GM12891 (cell line): ENCODE results near the gene MX1.

ENCODE experiments used
- DNase-seq: peaks from one replicate; pipeline ENCODE4 v3.0.0; 2011; ENCODE audit warnings: low spot score; ENCODE audit not compliant: insufficient read length
- FAIRE-seq: peaks from 2 replicates; lab custom pipeline; 2011; peaks lifted over from hg19 to GRCh38; lab: Jason Lieb, UNC
- PAX5 ChIP-seq: IDR thresholded peaks from 2 replicates; pipeline ENCODE4 v1.6.1; 2011; ENCODE audit warnings: low read length, moderate library complexity, mild to moderate bottlenecking; ENCODE audit not compliant: insufficient read depth, severe bottlenecking
- POLR2A ChIP-seq: IDR thresholded peaks from 2 replicates; pipeline ENCODE4 v1.6.1; 2011; ENCODE audit warnings: low read depth, low read length, control low read depth
- POLR2AphosphoS5 ChIP-seq: IDR thresholded peaks from 2 replicates; pipeline ENCODE4 v1.6.1; 2011; ENCODE audit warnings: low read depth, low read length, control low read depth
- POU2F2 ChIP-seq: IDR thresholded peaks from 2 replicates; pipeline ENCODE4 v1.6.1; 2011; ENCODE audit warnings: low read depth, mild to moderate bottlenecking, control low read depth, low read length, moderate library complexity
- SPI1 ChIP-seq: IDR thresholded peaks from 2 replicates; pipeline ENCODE4 v1.6.1; 2011; ENCODE audit warnings: low read depth, low read length, control low read depth
- TAF1 ChIP-seq: IDR thresholded peaks from 2 replicates; pipeline ENCODE4 v1.6.1; 2011; ENCODE audit warnings: low read depth, low read length, control low read depth

Gene MX1

GRCh38 chr21:41453761-41454160 is 27.7 kb downstream of the MX1 start:
- TF ChIP-seq POU2F2 (no peak), SPI1 (no peak), TAF1 (no peak), POLR2AphosphoS5 (no peak), POLR2A (no peak), PAX5 (no peak)
- FAIRE-seq (no peak), DNase-seq (no peak)

- DNase-seq (no peak), FAIRE-seq (no peak)
- TF ChIP-seq TAF1: no peak
- TF ChIP-seq POLR2AphosphoS5: no peak
- TF ChIP-seq PAX5: no peak
- TF ChIP-seq SPI1: no peak
- no peak for TF ChIP-seq POU2F2
- no peak; the same call in 1 of the 2 replicates for TF ChIP-seq POLR2A
Measured at GRCh38 chr21:41458121-41458520, 32.1 kb downstream of the MX1 start.

DNA sequence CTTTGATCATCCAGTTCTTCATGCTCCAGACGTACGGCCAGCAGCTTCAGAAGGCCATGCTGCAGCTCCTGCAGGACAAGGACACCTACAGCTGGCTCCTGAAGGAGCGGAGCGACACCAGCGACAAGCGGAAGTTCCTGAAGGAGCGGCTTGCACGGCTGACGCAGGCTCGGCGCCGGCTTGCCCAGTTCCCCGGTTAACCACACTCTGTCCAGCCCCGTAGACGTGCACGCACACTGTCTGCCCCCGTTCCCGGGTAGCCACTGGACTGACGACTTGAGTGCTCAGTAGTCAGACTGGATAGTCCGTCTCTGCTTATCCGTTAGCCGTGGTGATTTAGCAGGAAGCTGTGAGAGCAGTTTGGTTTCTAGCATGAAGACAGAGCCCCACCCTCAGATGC is 32.5 kb downstream of the MX1 start:
- FAIRE-seq (no peak), DNase-seq (no peak)
- no peak for TF ChIP-seq SPI1
- TF ChIP-seq PAX5: no peak
- TF ChIP-seq POLR2A: no peak; the same call in 1 of the 2 replicates
- TF ChIP-seq POLR2AphosphoS5: no peak
- TF ChIP-seq POU2F2: no peak
- TF ChIP-seq TAF1: no peak

DNA sequence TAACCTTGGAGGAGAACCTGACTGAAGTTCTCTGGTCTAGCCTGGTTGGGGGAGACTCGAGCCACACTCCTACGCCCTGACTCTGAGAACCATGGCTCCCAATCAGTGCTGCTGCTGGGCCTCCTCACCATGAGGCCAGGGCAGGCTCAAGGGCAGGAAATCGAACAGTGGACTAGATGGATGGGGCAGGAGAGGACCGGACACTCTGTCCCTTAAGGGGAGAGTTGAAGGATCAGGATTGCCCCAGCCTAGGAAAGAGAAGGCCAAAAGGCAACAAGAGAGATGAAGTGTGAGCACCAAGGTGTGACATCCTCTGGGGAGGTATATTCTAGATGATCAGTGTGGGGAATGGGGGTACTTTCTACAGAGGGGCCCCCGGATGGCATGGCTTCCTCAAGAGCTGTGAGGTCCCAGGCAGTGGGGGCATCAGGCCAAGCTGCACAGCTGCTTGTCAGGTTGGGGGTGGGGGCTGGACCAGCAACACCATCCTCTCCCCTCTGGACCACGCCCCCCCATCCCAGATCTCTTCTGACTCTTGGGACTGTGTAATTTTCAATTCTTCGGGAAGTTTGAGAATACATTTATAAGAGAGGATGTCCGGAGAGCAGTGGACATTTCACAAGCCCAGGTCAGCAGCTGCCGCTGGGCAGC is 34.0 kb downstream of the MX1 start:
- TF ChIP-seq POLR2AphosphoS5 (peak; percentile 91), SPI1 (no peak), TAF1 (no peak), POLR2A (peak; percentile 83), POU2F2 (peak; percentile 37; the same call in 1 of the 2 replicates)
- DNase-seq (no peak), FAIRE-seq (no peak)

DNA sequence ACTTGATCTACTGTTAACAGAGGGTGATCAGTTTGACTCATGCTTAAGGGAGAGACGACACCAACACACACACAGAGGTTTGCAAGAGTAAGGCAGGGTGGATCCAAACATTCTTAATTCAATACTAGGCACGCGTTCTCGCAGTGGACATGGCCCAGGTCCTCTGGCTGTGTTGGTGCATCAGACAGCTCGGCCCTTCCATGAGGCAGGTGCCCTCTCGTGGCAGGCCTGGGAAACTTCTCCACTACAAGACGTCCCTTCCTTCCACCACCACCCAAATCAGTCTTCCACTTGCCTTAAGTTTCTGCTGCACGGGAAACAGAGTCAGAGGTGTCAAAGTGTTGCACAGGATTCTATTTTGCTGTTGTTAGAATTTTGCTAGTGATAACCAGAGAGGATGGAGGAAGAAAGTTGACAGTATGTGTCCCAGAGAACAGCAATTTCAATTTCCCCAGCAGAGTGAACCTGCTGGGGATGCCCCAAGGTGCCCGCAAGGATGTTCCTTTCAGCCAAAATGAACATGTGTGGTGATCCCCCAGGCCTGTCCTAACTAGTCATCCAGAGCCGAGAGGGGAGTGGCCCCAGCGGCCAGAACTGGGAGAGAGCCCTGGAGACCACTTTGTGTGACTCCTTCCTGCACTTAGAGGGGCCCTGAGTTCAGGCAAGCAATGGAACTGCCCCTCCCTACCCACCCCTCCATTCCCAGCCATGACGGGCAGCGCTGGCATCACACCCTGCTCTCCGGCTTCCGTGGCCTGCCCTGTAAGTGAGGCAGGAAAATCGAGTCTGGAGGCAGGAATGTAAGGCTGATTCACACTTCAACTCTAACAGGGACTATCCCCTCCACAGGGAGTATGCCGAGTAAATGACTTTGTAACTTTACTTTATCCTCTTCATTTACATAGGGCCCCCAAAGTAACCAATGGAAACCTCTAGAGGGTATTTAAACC is 34.8 kb downstream of the MX1 start:
- peak; percentile 91 for FAIRE-seq
- no peak for TF ChIP-seq TAF1
- TF ChIP-seq POU2F2: peak; percentile 51
- peak; percentile 62 for DNase-seq

DNA sequence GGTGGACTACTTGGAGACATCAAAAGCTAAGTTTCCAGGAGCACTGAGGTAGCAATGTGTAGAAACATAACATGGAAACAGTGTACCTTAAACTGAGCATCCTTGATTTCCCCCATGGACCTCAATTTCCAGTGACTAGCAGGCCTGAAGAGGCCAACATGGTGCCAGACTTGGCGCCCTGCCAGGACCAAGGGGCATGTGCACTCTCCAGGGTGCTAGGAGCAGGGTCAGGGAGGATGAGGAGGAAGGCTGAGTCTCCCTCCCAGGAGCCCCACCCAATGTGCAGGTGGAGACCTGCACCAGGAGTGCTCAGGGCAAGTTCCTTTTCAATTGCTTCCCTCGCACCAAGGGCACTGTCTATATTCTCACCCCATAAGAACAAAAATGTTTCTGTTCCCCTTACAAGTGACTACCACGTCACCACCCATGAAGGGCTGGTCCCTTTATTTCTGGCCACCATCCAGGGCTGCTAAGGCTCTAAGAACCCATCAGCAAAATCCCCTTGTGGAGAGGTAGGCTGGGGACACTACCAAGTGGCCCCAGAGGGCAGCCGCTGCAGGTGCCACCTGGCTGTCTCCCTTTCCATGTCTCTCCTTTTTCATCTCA is 39.2 kb downstream of the MX1 start:
- TF ChIP-seq POLR2AphosphoS5: no peak
- TF ChIP-seq SPI1: peak; percentile 17; the same call in 1 of the 2 replicates
- FAIRE-seq: no peak
- no peak for DNase-seq

GRCh38 chr21:41466024-41466820 is 40.2 kb downstream of the MX1 start:
- no peak for FAIRE-seq
- DNase-seq: no peak
- TF ChIP-seq POU2F2: no peak
- TF ChIP-seq PAX5: no peak
- TF ChIP-seq POLR2AphosphoS5: no peak
- no peak for TF ChIP-seq SPI1
- TF ChIP-seq TAF1: no peak
- TF ChIP-seq POLR2A: no peak

DNA sequence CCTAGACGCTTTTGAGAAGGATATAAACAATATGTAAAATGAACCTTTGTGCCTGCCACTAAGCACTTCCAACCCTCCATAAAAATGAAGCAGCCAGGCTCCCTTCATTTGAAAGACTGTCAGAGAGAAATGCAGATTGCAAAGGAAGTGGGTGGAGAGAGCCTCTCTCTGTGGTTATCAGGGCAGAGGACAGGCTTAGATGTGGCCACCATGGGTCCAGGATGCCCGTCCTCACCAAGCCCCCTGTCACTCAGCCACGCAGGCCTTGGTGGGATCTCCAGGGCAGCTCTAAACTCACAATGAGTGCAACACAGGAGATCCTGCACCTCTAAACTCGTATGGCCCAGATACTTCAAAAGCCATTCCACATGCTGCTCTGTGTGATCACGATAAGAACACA is 44.0 kb downstream of the MX1 start:
- TF ChIP-seq SPI1: no peak
- no peak for TF ChIP-seq TAF1
- TF ChIP-seq PAX5: no peak
- TF ChIP-seq POLR2A: no peak
- TF ChIP-seq POLR2AphosphoS5: no peak
- no peak for TF ChIP-seq POU2F2
- FAIRE-seq: no peak
- DNase-seq: no peak

DNA sequence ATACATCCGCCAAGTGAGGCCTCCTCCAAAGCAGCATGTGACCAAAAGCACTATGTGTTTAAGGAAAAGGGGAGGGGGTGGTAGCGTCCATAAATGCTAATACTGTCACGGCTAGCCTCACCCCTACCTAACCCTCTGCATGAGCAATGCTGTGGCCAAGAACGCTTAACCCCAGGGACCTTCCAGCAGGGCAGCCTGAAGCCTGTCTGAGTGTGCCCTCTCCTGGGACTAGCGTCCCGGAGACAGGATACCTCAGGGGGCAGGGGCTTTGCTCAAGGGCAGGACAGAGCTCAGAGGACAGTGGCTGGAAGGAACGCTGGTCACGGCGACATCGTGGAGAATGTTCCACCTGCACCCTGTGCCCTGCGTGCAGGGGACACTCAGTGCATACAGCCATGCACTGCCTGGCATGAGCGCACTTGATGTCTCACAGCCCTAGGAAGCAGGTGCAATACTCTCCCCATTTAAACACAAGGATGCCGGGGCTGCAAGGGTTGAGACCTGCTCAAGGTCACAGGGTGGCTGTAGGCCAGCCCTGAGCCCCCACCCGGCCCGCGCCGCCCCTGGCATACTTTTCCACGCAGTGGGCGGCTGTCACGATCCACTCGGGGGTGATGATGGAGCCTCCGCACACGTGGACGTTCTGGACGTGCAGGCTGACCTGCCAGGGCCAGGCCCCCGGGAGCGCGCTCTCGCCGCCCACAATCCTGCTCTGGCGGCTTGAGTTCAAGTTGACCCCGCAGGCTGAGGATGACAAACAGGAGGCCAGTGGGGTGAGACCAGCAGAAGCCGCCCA is 46.9 kb downstream of the MX1 start:
- no peak for FAIRE-seq
- TF ChIP-seq POLR2AphosphoS5: no peak
- TF ChIP-seq POU2F2: no peak
- no peak for TF ChIP-seq TAF1
- TF ChIP-seq PAX5: no peak
- TF ChIP-seq POLR2A: no peak
- no peak for TF ChIP-seq SPI1
- no peak for DNase-seq
